T-cell (primary cell): ENCODE results near the gene CD93. TPM values are rescaled to one million over a fixed set of nuclear protein-coding genes. Genes with fewer than 3 reads are reported as not detected.

Experiments used
- ATAC-seq, 4 experiments: fragments of 200-7000 bp in 3 of 4; fragments of 150-1000 bp in 1 of 4; cut with Tn5 transposase; replicated peaks in 1 of 4; 1 replicate in 3 of 4; 2 replicates in 1 of 4; pipeline ENCODE4 v1.10.0; 2021; ENCODE audit warnings: moderate library complexity in 3 of 4, mild to moderate bottlenecking in 2 of 4, moderate number of reproducible peaks in 1 of 4
- CTCF ChIA-PET, 2 donors: fragments of 300-600 bp; sonication (Branson Sonifier 250); formaldehyde crosslinking; loops; one replicate each; lab custom pipeline; 2022; ENCODE audit warnings: antibody characterized with exemption in 2 of 2; lab: Charles Lee
- POLR2A ChIA-PET, 2 donors: fragments of 300-600 bp; sonication (Branson Sonifier 250); formaldehyde crosslinking; loops; one replicate each; lab custom pipeline; 2022; ENCODE audit warnings: antibody characterized with exemption in 2 of 2; lab: Charles Lee
- DNase-seq, 35 experiments: peaks; one replicate each; pipeline versions ENCODE4 v3.0.0 to v3.0.0-alpha.2; 2013 to 2023
- H3K27ac ChIP-seq: one replicate; pipeline ENCODE4 v1.5.1; 2013; ENCODE audit warnings: low read length
- H3K27me3 ChIP-seq, 2 experiments: replicated peaks in 1 of 2; 1 replicate in 1 of 2; 2 replicates in 1 of 2; pipeline versions ENCODE4 v1.6.1 to v1.7.0; 2013; ENCODE audit warnings: low read length in 1 of 2, mixed read lengths in 1 of 2; ENCODE audit not compliant: control insufficient read depth in 2 of 2, insufficient read depth in 2 of 2; ENCODE audit errors: extremely low read depth in 1 of 2
- H3K36me3 ChIP-seq, 2 donors: 1 replicate in 1 of 2; 2 replicates in 1 of 2; pipeline versions ENCODE4 v1.6.1 to v1.7.0; 2013; ENCODE audit warnings: low read length in 1 of 2; ENCODE audit not compliant: control insufficient read depth in 2 of 2, insufficient read depth in 1 of 2; ENCODE audit errors: extremely low read depth in 1 of 2
- H3K4me1 ChIP-seq, 2 experiments: 1 replicate in 1 of 2; 2 replicates in 1 of 2; pipeline versions ENCODE4 v1.6.1 to v1.7.0; 2013; ENCODE audit warnings: low read length in 2 of 2, mixed read lengths in 1 of 2; ENCODE audit not compliant: insufficient read depth in 2 of 2, control insufficient read depth in 1 of 2; ENCODE audit errors: extremely low read depth in 1 of 2
- H3K4me3 ChIP-seq, 2 donors: 1 replicate in 1 of 2; 2 replicates in 1 of 2; pipeline versions ENCODE4 v1.5.1 to v1.7.0; 2013; ENCODE audit warnings: mild to moderate bottlenecking in 2 of 2, low read length in 1 of 2, moderate library complexity in 1 of 2; ENCODE audit not compliant: control insufficient read depth in 1 of 2; ENCODE audit errors: extremely low read depth in 1 of 2
- H3K9me3 ChIP-seq: 2 replicates; pipeline ENCODE4 v1.7.0; 2013
- H3K27ac Mint-ChIP-seq, 2 donors: one replicate each; pipeline ENCODE4 v1.8.0; 2020 to 2021; ENCODE audit warnings: mild to moderate bottlenecking in 2 of 2, mixed read lengths in 2 of 2
- H3K27me3 Mint-ChIP-seq, 2 donors: one replicate each; pipeline ENCODE4 v1.8.0; 2021 to 2022; ENCODE audit warnings: mixed read lengths in 2 of 2
- H3K36me3 Mint-ChIP-seq: one replicate; pipeline ENCODE4 v1.8.0; 2021; ENCODE audit warnings: mixed read lengths
- H3K4me1 Mint-ChIP-seq, 3 donors: one replicate each; pipeline ENCODE4 v1.8.0; 2020 to 2022; ENCODE audit warnings: mixed read lengths in 3 of 3, mild to moderate bottlenecking in 1 of 3
- H3K4me3 Mint-ChIP-seq, 3 donors: one replicate each; pipeline ENCODE4 v1.8.0; 2020 to 2022; ENCODE audit warnings: mild to moderate bottlenecking in 3 of 3, mixed read lengths in 3 of 3, moderate library complexity in 3 of 3
- H3K9me3 Mint-ChIP-seq, 3 donors: one replicate each; pipeline ENCODE4 v1.8.0; 2020 to 2022; ENCODE audit warnings: mixed read lengths in 3 of 3
- WGBS: methylation state at CpG from one replicate; pipeline ENCODE4 v1.1.5; 2013; ENCODE audit warnings: missing lambda C conversion rate; ENCODE audit not compliant: insufficient coverage; 5-methylcytosine and 5-hydroxymethylcytosine counted together
- total RNA-seq, 35 experiments: library from RNA in 6 of 35; stranded (reverse) in 6 of 35; fragments of 120-200 nt in 1 of 35; gene quantifications; one replicate each; pipeline versions ENCODE4 v1.2.1 to v1.2.4 and lab custom pipeline; 2013 to 2026

The CD93 gene
- total RNA-seq, 5 donors from 2014 or later (not counting 1 experiment from before 2014, with no cell fraction given), result 0.38 to 1.9 (median 0.58) TPM

DNA sequence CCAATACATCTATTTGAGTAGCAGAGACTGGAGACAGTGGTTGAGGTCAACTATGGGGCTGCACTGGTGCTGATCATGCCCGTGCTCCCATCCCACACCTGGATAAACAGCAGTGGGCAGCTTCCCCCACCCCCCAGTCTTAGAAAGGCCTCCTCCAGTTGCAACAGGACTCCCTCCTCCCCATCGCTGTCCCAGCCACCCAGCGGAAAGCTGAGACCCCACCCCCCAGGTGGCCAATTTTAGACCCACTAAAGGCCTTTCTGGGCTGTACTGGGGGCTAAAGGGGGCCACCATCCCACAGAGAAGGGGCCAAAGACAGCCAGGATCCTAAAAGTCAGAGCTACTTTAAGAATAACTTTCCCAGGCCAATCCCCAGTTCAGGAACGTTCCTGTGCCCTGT lies 52.2 kb downstream of the CD93 start:
- POLR2A ChIA-PET, result no interaction called here
- Histone ChIP-seq H3K4me1 (no peaks in the 10 kb centered on the region), H3K27ac (no peak overlapping the region), H3K9me3 (no peaks in the 10 kb centered on the region), H3K36me3 (no peaks in the 10 kb centered on the region), H3K27me3 (peaks cover 0 to 21% of the 10 kb centered on the region in 2 experiments), H3K4me3 (no peak overlapping the region)
- Mint-ChIP-seq H3K27ac (no peak overlapping the region), H3K4me3 (no peak overlapping the region), H3K27me3 (peaks cover 28 to 29% of the 10 kb centered on the region in 2 donors), H3K9me3 (no peaks in the 10 kb centered on the region), H3K4me1 (no peaks in the 10 kb centered on the region), H3K36me3 (no peaks in the 10 kb centered on the region)
- WGBS, result no CpG with 5 or more reads among the region's 4 CpGs
- ATAC-seq (no peak), DNase-seq (no peak)
- CTCF ChIA-PET, result no interaction called here

DNA sequence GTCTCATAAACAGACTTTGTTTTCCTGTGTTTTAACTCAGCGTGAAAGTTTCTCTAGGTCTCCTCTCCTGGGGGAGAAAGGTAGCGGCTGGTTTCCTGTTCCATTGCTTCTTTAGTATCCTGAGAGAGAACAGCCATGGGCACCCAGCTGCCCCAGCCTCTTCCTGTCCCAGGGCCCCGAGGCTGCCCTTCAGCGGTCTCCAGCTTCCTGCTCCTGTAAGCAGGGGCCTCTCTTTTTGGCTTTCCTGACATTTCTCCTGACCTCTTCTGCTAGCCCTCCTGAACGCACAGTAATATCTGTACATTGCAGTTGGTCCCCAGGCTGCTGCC lies 53.4 kb downstream of the CD93 start:
- no peak overlapping the region for H3K27ac Mint-ChIP-seq
- H3K27me3 ChIP-seq, result peaks cover 0 to 21% of the 10 kb centered on the region in 2 experiments
- ATAC-seq, result no peak

DNA sequence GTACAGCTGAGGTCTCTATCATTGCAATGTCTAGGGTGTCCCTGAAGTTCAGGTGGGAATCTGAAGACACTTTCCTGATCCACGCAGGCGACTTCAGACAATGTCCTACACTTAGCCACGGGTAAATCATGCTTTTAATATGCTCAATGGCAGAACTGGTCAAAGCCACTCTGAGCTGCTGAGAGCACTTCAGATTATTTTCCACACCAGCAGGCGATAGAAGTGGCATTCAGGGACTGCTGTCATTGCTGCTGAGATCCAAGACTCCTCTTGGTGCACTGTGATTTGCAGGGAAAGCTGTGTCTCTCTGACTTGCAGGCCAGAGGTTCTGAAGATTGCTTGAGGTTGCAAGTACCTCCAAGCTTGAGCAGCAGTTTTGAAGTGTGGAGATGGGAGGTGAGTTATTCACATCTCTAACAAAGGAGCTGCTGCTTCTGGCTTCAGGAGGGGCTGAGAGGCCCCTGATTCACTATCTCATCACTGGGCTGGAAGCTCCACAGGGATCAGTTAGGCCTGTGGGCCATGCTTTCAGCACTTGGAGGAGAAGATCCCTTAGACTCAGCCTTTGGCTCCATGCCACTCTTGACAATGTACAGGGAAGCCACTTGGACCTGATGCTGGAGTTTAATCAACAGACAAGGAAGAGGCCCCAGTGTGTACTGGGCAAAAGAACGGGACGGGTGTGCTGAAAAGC lies 53.9 kb downstream of the CD93 start:
- Mint-ChIP-seq H3K36me3 (no peaks in the 10 kb centered on the region), H3K27me3 (peaks cover 25 to 28% of the 10 kb centered on the region in 2 donors), H3K27ac (no peak overlapping the region), H3K4me3 (no peak overlapping the region), H3K4me1 (no peaks in the 10 kb centered on the region), H3K9me3 (no peaks in the 10 kb centered on the region)
- Histone ChIP-seq H3K4me1 (no peaks in the 10 kb centered on the region), H3K36me3 (no peaks in the 10 kb centered on the region), H3K4me3 (no peak overlapping the region), H3K27me3 (peaks cover 0 to 21% of the 10 kb centered on the region in 2 experiments), H3K27ac (no peak overlapping the region), H3K9me3 (no peaks in the 10 kb centered on the region)
- 86% methylated on average over 4 of the region's 6 CpGs for WGBS
- no peak for ATAC-seq
- POLR2A ChIA-PET, result no interaction called here
- CTCF ChIA-PET, result no interaction called here
- DNase-seq, result no peak

More for the DNA sequence above, 53.4 kb downstream of the CD93 start:
- 7% methylated on average over 3 of the region's 5 CpGs for WGBS
- H3K27ac ChIP-seq, result no peak overlapping the region
- H3K27me3 Mint-ChIP-seq, result peaks cover 27 to 28% of the 10 kb centered on the region in 2 donors
- CTCF ChIA-PET, result no interaction called here
- no peaks in the 10 kb centered on the region for H3K36me3 ChIP-seq
- no peaks in the 10 kb centered on the region for H3K4me1 Mint-ChIP-seq
- no peak for DNase-seq
- H3K36me3 Mint-ChIP-seq, result no peaks in the 10 kb centered on the region
- H3K9me3 ChIP-seq, result no peaks in the 10 kb centered on the region
- POLR2A ChIA-PET, result no interaction called here
- H3K4me3 Mint-ChIP-seq, result no peak overlapping the region
- no peaks in the 10 kb centered on the region for H3K4me1 ChIP-seq
- no peak overlapping the region for H3K4me3 ChIP-seq
- no peaks in the 10 kb centered on the region for H3K9me3 Mint-ChIP-seq

DNA sequence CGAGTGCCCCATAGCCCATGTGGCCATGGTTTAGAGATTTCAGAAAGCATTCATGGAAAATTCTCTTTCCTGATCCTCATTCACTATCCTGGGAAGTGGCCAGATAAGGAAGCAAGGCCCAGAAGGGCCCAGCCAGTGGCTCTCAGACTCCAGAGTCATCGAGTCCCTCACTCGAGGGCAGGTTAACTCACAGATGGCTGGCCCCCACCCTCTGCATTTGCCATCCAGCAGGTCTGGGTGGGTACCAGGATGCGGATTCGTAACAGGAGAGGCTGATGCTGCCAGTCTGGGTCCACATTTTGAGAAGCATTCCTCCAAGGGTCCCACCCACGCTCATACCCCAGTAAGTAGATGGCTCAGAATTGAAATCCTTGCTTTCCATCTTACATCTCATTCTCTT lies 54.8 kb downstream of the CD93 start:
- Histone ChIP-seq H3K9me3 (no peaks in the 10 kb centered on the region), H3K27ac (no peak overlapping the region), H3K4me3 (no peak overlapping the region), H3K27me3 (peaks cover 0 to 20% of the 10 kb centered on the region in 2 experiments), H3K4me1 (no peaks in the 10 kb centered on the region), H3K36me3 (no peaks in the 10 kb centered on the region)
- WGBS, result 71% methylated on average over 6 of the region's 6 CpGs
- no peak for DNase-seq
- Mint-ChIP-seq H3K27me3 (peaks cover 17 to 22% of the 10 kb centered on the region in 2 donors), H3K4me3 (no peak overlapping the region), H3K27ac (no peak overlapping the region), H3K4me1 (no peaks in the 10 kb centered on the region), H3K36me3 (no peaks in the 10 kb centered on the region), H3K9me3 (no peaks in the 10 kb centered on the region)
- ATAC-seq, result no peak
- POLR2A ChIA-PET, result no interaction called here
- CTCF ChIA-PET, result no interaction called here

Other genes starting within 250 kb of the CD93 start
- not detected for gene SSTR4, start 51.0 kb downstream of the CD93 start, total RNA-seq
- gene THBD, start 36.7 kb downstream of the CD93 start, total RNA-seq, result under 1 TPM; 0.07 to 0.23 (median 0.16) TPM